HepG2 (cell line): ENCODE results near the gene CHID1. TPM values are rescaled to one million over a fixed set of nuclear protein-coding genes. Genes with fewer than 3 reads are reported as not detected.

ENCODE experiments used
- CBX2 ChIP-seq, 2 experiments: fragments of 200-600 bp in 1 of 2; sonication (generic); formaldehyde crosslinking in 1 of 2; IDR thresholded peaks; 2 replicates each; pipeline versions ENCODE4 v1.7.0 to v1.8.1; 2018 to 2022; ENCODE audit warnings: low read depth in 2 of 2, low read length in 1 of 2, mild to moderate bottlenecking in 1 of 2, missing genetic modification reagents in 1 of 2
- GATAD1 ChIP-seq: IDR thresholded peaks from 2 replicates; pipeline ENCODE4 v1.6.1; 2016; ENCODE audit warnings: missing genetic modification reagents, missing compliant biosample characterization
- MED1 ChIP-seq: sonication (generic); formaldehyde crosslinking; IDR thresholded peaks from 2 replicates; pipeline ENCODE4 v1.4.0; 2020; ENCODE audit warnings: missing genetic modification reagents
- MYC ChIP-seq: sonication (generic); formaldehyde crosslinking; IDR thresholded peaks from 2 replicates; pipeline ENCODE4 v1.9.0; 2021; ENCODE audit warnings: missing genetic modification reagents, borderline replicate concordance
- PRDM10 ChIP-seq: sonication (generic); formaldehyde crosslinking; IDR thresholded peaks from 2 replicates; pipeline ENCODE4 v1.4.0; 2020; ENCODE audit warnings: low read depth, missing genetic modification reagents
- SKI ChIP-seq: fragments of 450-650 bp; IDR thresholded peaks from one replicate; pipeline ENCODE4 v1.6.1; 2018; ENCODE audit warnings: mild to moderate bottlenecking; ENCODE audit not compliant: partially characterized antibody
- TAF15 ChIP-seq: fragments of 200-400 bp; formaldehyde crosslinking; IDR thresholded peaks from one replicate; pipeline ENCODE4 v1.6.1; 2018; ENCODE audit warnings: mild to moderate bottlenecking, low read depth, low read length; ENCODE audit not compliant: poor library complexity, severe bottlenecking
- WIZ ChIP-seq: sonication (generic); formaldehyde crosslinking; IDR thresholded peaks from 2 replicates; pipeline ENCODE4 v1.5.1; 2020; ENCODE audit warnings: mild to moderate bottlenecking, missing genetic modification reagents
- ZBTB14 ChIP-seq: sonication (generic); formaldehyde crosslinking; IDR thresholded peaks from 2 replicates; pipeline ENCODE4 v1.4.0; 2020; ENCODE audit warnings: missing genetic modification reagents
- ZBTB39 ChIP-seq: sonication (generic); formaldehyde crosslinking; IDR thresholded peaks from 2 replicates; pipeline ENCODE4 v1.5.0; 2020; ENCODE audit warnings: missing genetic modification reagents
- ZFP62 ChIP-seq: sonication (generic); formaldehyde crosslinking; IDR thresholded peaks from 2 replicates; pipeline ENCODE4 v1.4.0; 2020; ENCODE audit warnings: missing genetic modification reagents
- ZNF142 ChIP-seq: sonication (generic); formaldehyde crosslinking; IDR thresholded peaks from 2 replicates; pipeline ENCODE4 v1.4.0; 2020; ENCODE audit warnings: missing genetic modification reagents
- ZNF326 ChIP-seq: sonication (generic); formaldehyde crosslinking; IDR thresholded peaks from 2 replicates; pipeline ENCODE4 v1.4.0; 2020; ENCODE audit warnings: missing genetic modification reagents, borderline replicate concordance
- ZNF34 ChIP-seq: sonication (generic); formaldehyde crosslinking; IDR thresholded peaks from 2 replicates; pipeline ENCODE4 v1.4.0; 2020; ENCODE audit warnings: mild to moderate bottlenecking, missing genetic modification reagents, borderline replicate concordance
- ZNF468 ChIP-seq: sonication (generic); formaldehyde crosslinking; IDR thresholded peaks from 2 replicates; pipeline ENCODE4 v1.8.0; 2022; ENCODE audit warnings: mild to moderate bottlenecking, moderate library complexity, missing genetic modification reagents
- polyA plus RNA-seq, 8 experiments: library from polyadenylated mRNA; depleted of rRNA in 3 of 8; stranded (reverse) in 7 of 8; unstranded in 1 of 8; fragments of >200 nt; fragmentation: Illumina TruSeq in 4 of 8; extraction: Trizol in 4 of 8; gene quantifications; 2 replicates each; pipeline versions ENCODE4 v1.2.1 to v1.2.3, GENCODE V29; 2011 to 2016; ENCODE audit warnings: low read depth in 4 of 8, missing spikeins in 1 of 8, mixed read lengths in 1 of 8; ENCODE audit not compliant: insufficient read depth in 1 of 8
- total RNA-seq, 5 experiments: library from RNA; depleted of rRNA; stranded (reverse); fragments of >200 nt; fragmentation: Illumina TruSeq; extraction: Trizol; gene quantifications; 2 replicates each; pipeline ENCODE4 v1.2.3, GENCODE V29; 2016; ENCODE audit warnings: low read depth in 1 of 5

The CHID1 gene
- total and polyA plus RNA-seq, 2 of the 13 experiments (the other 11 are each of a cell fraction or from before 2014, with no cell fraction given): 65.1 to 93.6 TPM

- TF ChIP-seq ZBTB14 (no peak), WIZ (CRISPR knock-in tag) (no peak), MYC (peak; percentile 96), ZNF326 (CRISPR knock-in tag) (no peak), ZBTB39 (CRISPR knock-in tag) (no peak), ZNF34 (CRISPR knock-in tag) (no peak), PRDM10 (peak; percentile 89; the same call in 1 of the 2 replicates), SKI (no peak), GATAD1 (CRISPR knock-in tag) (peak; percentile 69), ZNF142 (no peak), MED1 (CRISPR knock-in tag) (peak; percentile 74), TAF15 (no peak), ZFP62 (no peak), CBX2 (IDR thresholded peaks at IDR 0.05; ENCODE audit: low read depth, low read length) (no peak), CBX2 (CRISPR knock-in tag; IDR thresholded peaks at IDR 0.05; ENCODE audit: low read depth) (peak; percentile 50; the same call in 1 of the 2 replicates), ZNF468 (CRISPR knock-in tag) (no peak)
These were observed 66.6 kb downstream of the CHID1 start (continued) for GRCh38 chr11:843818-844692.
